Mesenchymal stem cell (in vitro differentiated cells and primary cell): ENCODE data around the gene GJB5.

Experiments used
- DNase-seq: peaks from one replicate; pipeline ENCODE4 v3.0.0-alpha.2; 2013
- H2AFZ ChIP-seq: one replicate; pipeline ENCODE4 v1.6.1; 2013; ENCODE audit warnings: low read depth, mild to moderate bottlenecking, control low read depth, inconsistent platforms, low read length, moderate library complexity
- H2AK5ac ChIP-seq: 2 replicates; pipeline ENCODE4 v1.6.1; 2013; ENCODE audit warnings: low read length, moderate library complexity, mild to moderate bottlenecking, inconsistent platforms; ENCODE audit not compliant: severe bottlenecking
- H2BK120ac ChIP-seq: one replicate; pipeline ENCODE4 v1.6.1; 2013; ENCODE audit warnings: low read depth, mild to moderate bottlenecking, inconsistent platforms, low read length, moderate library complexity
- H2BK12ac ChIP-seq, 2 experiments: one replicate each; pipeline ENCODE4 v1.6.1; 2013; ENCODE audit warnings: inconsistent platforms in 2 of 2, low read length in 2 of 2, mild to moderate bottlenecking in 2 of 2, moderate library complexity in 2 of 2, control low read depth in 1 of 2
- H2BK15ac ChIP-seq: one replicate; pipeline ENCODE4 v1.6.1; 2013; ENCODE audit warnings: mild to moderate bottlenecking, low read depth, inconsistent platforms; ENCODE audit not compliant: poor library complexity, severe bottlenecking
- H2BK5ac ChIP-seq: 2 replicates; pipeline ENCODE4 v1.6.1; 2013; ENCODE audit warnings: low read depth, mild to moderate bottlenecking, low read length, control low read depth, inconsistent platforms; ENCODE audit not compliant: poor library complexity, severe bottlenecking
- H3K14ac ChIP-seq, 2 experiments: one replicate each; pipeline ENCODE4 v1.6.1; 2013; ENCODE audit warnings: inconsistent platforms in 2 of 2, low read length in 2 of 2, control low read depth in 1 of 2, mild to moderate bottlenecking in 1 of 2, moderate library complexity in 1 of 2
- H3K18ac ChIP-seq, 2 experiments: one replicate each; pipeline ENCODE4 v1.6.1; 2013; ENCODE audit warnings: inconsistent platforms in 2 of 2, low read length in 2 of 2, control low read depth in 1 of 2, low read depth in 1 of 2, mild to moderate bottlenecking in 1 of 2
- H3K23ac ChIP-seq, 2 experiments: one replicate each; pipeline ENCODE4 v1.6.1; 2013; ENCODE audit warnings: inconsistent platforms in 2 of 2, low read length in 2 of 2, mild to moderate bottlenecking in 2 of 2, moderate library complexity in 2 of 2, control low read depth in 1 of 2
- H3K27ac ChIP-seq: 2 replicates; pipeline ENCODE4 v1.5.1; 2013; ENCODE audit warnings: mild to moderate bottlenecking, moderate library complexity, low read length, control low read depth, inconsistent platforms; ENCODE audit not compliant: poor library complexity, severe bottlenecking
- H3K27me3 ChIP-seq, 2 experiments: 2 replicates each; pipeline versions ENCODE4 v1.6.1 to v1.7.0; 2013; ENCODE audit warnings: low read length in 2 of 2, mild to moderate bottlenecking in 2 of 2, moderate library complexity in 2 of 2, control low read depth in 1 of 2, inconsistent platforms in 1 of 2; ENCODE audit not compliant: control insufficient read depth in 1 of 2, insufficient read depth in 1 of 2
- H3K36me3 ChIP-seq, 2 experiments: 2 replicates each; pipeline versions ENCODE4 v1.6.1 to v1.7.0; 2013; ENCODE audit warnings: low read length in 2 of 2, control low read depth in 1 of 2, inconsistent platforms in 1 of 2, low read depth in 1 of 2, mild to moderate bottlenecking in 1 of 2; ENCODE audit not compliant: insufficient read depth in 2 of 2, control insufficient read depth in 1 of 2
- H3K4ac ChIP-seq, 2 experiments: one replicate each; pipeline ENCODE4 v1.6.1; 2013; ENCODE audit warnings: inconsistent platforms in 2 of 2, low read length in 2 of 2, mild to moderate bottlenecking in 2 of 2, moderate library complexity in 2 of 2, control low read depth in 1 of 2, low read depth in 1 of 2
- H3K4me1 ChIP-seq: 2 replicates; pipeline ENCODE4 v1.6.1; 2013; ENCODE audit warnings: low read depth, low read length, control low read depth; ENCODE audit not compliant: control insufficient read depth, insufficient read depth
- H3K4me2 ChIP-seq: 2 replicates; pipeline ENCODE4 v1.6.1; 2013; ENCODE audit warnings: low read length, mild to moderate bottlenecking, inconsistent platforms; ENCODE audit not compliant: poor library complexity, severe bottlenecking
- H3K4me3 ChIP-seq, 2 experiments: 2 replicates each; pipeline versions ENCODE4 v1.5.1 to v1.7.0; 2013; ENCODE audit warnings: low read length in 2 of 2, mild to moderate bottlenecking in 2 of 2, control low read depth in 1 of 2, low read depth in 1 of 2; ENCODE audit not compliant: insufficient read depth in 1 of 2
- H3K79me1 ChIP-seq: replicated peaks from 2 replicates; pipeline ENCODE4 v1.6.1; 2013; ENCODE audit warnings: mild to moderate bottlenecking, control low read depth, low read length, inconsistent platforms; ENCODE audit not compliant: poor library complexity, severe bottlenecking
- H3K9ac ChIP-seq: 2 replicates; pipeline ENCODE4 v1.7.0; 2013; ENCODE audit warnings: mild to moderate bottlenecking, low read length, moderate library complexity
- H3K9me3 ChIP-seq: 2 replicates; pipeline ENCODE4 v1.7.0; 2013; ENCODE audit warnings: mild to moderate bottlenecking, low read length; ENCODE audit not compliant: control insufficient read depth
- H4K8ac ChIP-seq: one replicate; pipeline ENCODE4 v1.6.1; 2013; ENCODE audit warnings: inconsistent platforms, mild to moderate bottlenecking, low read length, moderate library complexity
- H4K91ac ChIP-seq: one replicate; pipeline ENCODE4 v1.6.1; 2013; ENCODE audit warnings: mild to moderate bottlenecking, low read length, inconsistent platforms
- WGBS: methylation state at CpG from one replicate; pipeline ENCODE4 v1.1.7; 2013; ENCODE audit warnings: mixed read lengths; 5-methylcytosine and 5-hydroxymethylcytosine counted together

The GJB5 gene

GRCh38 chr1:34778381-34778780 is 23.5 kb downstream of the GJB5 start:
- no peak overlapping the region for H2AK5ac ChIP-seq
- no peak overlapping the region for H3K4ac ChIP-seq
- no peak for DNase-seq
- H3K23ac ChIP-seq = no peak overlapping the region
- no peak overlapping the region for H2BK12ac ChIP-seq
- H3K79me1 ChIP-seq = no peaks in the 10 kb centered on the region
- no peak overlapping the region for H4K8ac ChIP-seq
- no peak overlapping the region for H2AFZ ChIP-seq
- WGBS = 79% methylated on average over 4 of the region's 6 CpGs
- no peak overlapping the region for H4K91ac ChIP-seq
- no peak overlapping the region for H2BK120ac ChIP-seq
- no peak overlapping the region for H3K27ac ChIP-seq
- H3K14ac ChIP-seq = no peak overlapping the region
- H3K36me3 ChIP-seq = no peaks in the 10 kb centered on the region
- H3K4me3 ChIP-seq = no peak overlapping the region
- no peak overlapping the region for H3K18ac ChIP-seq
- H3K4me1 ChIP-seq = peaks cover 10% of the 10 kb centered on the region
- H3K9ac ChIP-seq = no peak overlapping the region
- no peak overlapping the region for H2BK15ac ChIP-seq
- peaks cover 57 to 85% of the 10 kb centered on the region in 2 experiments for H3K27me3 ChIP-seq
- no peaks in the 10 kb centered on the region for H3K9me3 ChIP-seq
- H3K4me2 ChIP-seq = no peak overlapping the region
- no peak overlapping the region for H2BK5ac ChIP-seq

- Histone ChIP-seq H3K27ac (no peak overlapping the region), H3K79me1 (no peaks in the 10 kb centered on the region), H2BK12ac (no peak overlapping the region), H3K18ac (no peak overlapping the region), H3K36me3 (no peaks in the 10 kb centered on the region), H2BK15ac (no peak overlapping the region), H3K4me1 (peaks cover 10% of the 10 kb centered on the region), H3K9ac (no peak overlapping the region), H3K27me3 (peaks cover 63 to 83% of the 10 kb centered on the region in 2 experiments), H3K9me3 (no peaks in the 10 kb centered on the region), H3K4ac (no peak overlapping the region), H3K4me3 (no peak overlapping the region), H4K91ac (no peak overlapping the region), H3K23ac (no peak overlapping the region), H2BK120ac (no peak overlapping the region), H2BK5ac (no peak overlapping the region), H3K4me2 (no peak overlapping the region), H2AFZ (no peak overlapping the region), H3K14ac (no peak overlapping the region), H4K8ac (no peak overlapping the region), H2AK5ac (no peak overlapping the region)
- 80% methylated on average over 1 of the region's 5 CpGs for WGBS
- no peak for DNase-seq
Observed at GRCh38 chr1:34779005-34779404, 24.2 kb downstream of the GJB5 start.

- Histone ChIP-seq H3K9ac (no peak overlapping the region), H2BK5ac (no peak overlapping the region), H2BK15ac (no peak overlapping the region), H2AFZ (no peak overlapping the region), H3K18ac (no peak overlapping the region), H3K4me1 (peaks cover 10% of the 10 kb centered on the region), H4K8ac (no peak overlapping the region), H3K27me3 (peaks cover 63 to 77% of the 10 kb centered on the region in 2 experiments), H3K14ac (no peak overlapping the region), H4K91ac (no peak overlapping the region), H3K23ac (no peak overlapping the region), H2AK5ac (no peak overlapping the region), H3K9me3 (no peaks in the 10 kb centered on the region), H3K4me3 (no peak overlapping the region), H2BK12ac (no peak overlapping the region), H2BK120ac (no peak overlapping the region), H3K27ac (no peak overlapping the region), H3K4ac (no peak overlapping the region), H3K4me2 (no peak overlapping the region), H3K36me3 (no peaks in the 10 kb centered on the region), H3K79me1 (no peaks in the 10 kb centered on the region)
- 84% methylated on average over 5 of the region's 5 CpGs for WGBS
- no peak for DNase-seq
Observed at GRCh38 chr1:34779526-34779925, 24.7 kb downstream of the GJB5 start.

- no peak overlapping the region for H3K27ac ChIP-seq
- no peak overlapping the region for H2BK12ac ChIP-seq
- DNase-seq = no peak
- no peak overlapping the region for H3K23ac ChIP-seq
- no peak overlapping the region for H3K4me3 ChIP-seq
- H3K4me2 ChIP-seq = no peak overlapping the region
- no peak overlapping the region for H2BK5ac ChIP-seq
- no peak overlapping the region for H2AFZ ChIP-seq
- no peak overlapping the region for H2BK120ac ChIP-seq
- H3K36me3 ChIP-seq = no peaks in the 10 kb centered on the region
- no peaks in the 10 kb centered on the region for H3K9me3 ChIP-seq
- H2AK5ac ChIP-seq = no peak overlapping the region
- H3K9ac ChIP-seq = no peak overlapping the region
- H4K91ac ChIP-seq = no peak overlapping the region
- no peak overlapping the region for H3K14ac ChIP-seq
- H3K27me3 ChIP-seq = peaks cover 68 to 73% of the 10 kb centered on the region in 2 experiments
- no peak overlapping the region for H3K18ac ChIP-seq
- no peak overlapping the region for H3K4ac ChIP-seq
- no peak overlapping the region for H2BK15ac ChIP-seq
- H4K8ac ChIP-seq = no peak overlapping the region
- no peaks in the 10 kb centered on the region for H3K79me1 ChIP-seq
- H3K4me1 ChIP-seq = peaks cover 10% of the 10 kb centered on the region
- WGBS = 76% methylated on average over 5 of the region's 5 CpGs
Observed at GRCh38 chr1:34779962-34780361, 25.1 kb downstream of the GJB5 start.
